WTC11 (cell line): ENCODE data around the gene ERC2.

Experiments
- ATF2 ChIP-seq: sonication (generic); formaldehyde crosslinking; IDR thresholded peaks from 2 replicates; pipeline ENCODE4 v1.8.1; 2022; ENCODE audit warnings: low read depth, missing genetic modification reagents, borderline replicate concordance
- MAX ChIP-seq: sonication (generic); formaldehyde crosslinking; IDR thresholded peaks from 2 replicates; pipeline ENCODE4 v1.8.0; 2022; ENCODE audit warnings: mild to moderate bottlenecking, missing genetic modification reagents

- TF ChIP-seq MAX, result no peak
- TF ChIP-seq ATF2 (CRISPR knock-in tag), result no peak
These were observed 407.6 kb downstream of the ERC2 start for GRCh38 chr3:56060521-56061278.
